GM10847 (cell line): Measurements from ENCODE around the gene KAZN.

ENCODE experiments used
- POLR2A ChIP-seq: IDR thresholded peaks from 2 replicates; pipeline ENCODE4 v1.6.1; 2011; ENCODE audit not compliant: insufficient read length; ENCODE audit errors: extremely low read depth

KAZN gene

DNA sequence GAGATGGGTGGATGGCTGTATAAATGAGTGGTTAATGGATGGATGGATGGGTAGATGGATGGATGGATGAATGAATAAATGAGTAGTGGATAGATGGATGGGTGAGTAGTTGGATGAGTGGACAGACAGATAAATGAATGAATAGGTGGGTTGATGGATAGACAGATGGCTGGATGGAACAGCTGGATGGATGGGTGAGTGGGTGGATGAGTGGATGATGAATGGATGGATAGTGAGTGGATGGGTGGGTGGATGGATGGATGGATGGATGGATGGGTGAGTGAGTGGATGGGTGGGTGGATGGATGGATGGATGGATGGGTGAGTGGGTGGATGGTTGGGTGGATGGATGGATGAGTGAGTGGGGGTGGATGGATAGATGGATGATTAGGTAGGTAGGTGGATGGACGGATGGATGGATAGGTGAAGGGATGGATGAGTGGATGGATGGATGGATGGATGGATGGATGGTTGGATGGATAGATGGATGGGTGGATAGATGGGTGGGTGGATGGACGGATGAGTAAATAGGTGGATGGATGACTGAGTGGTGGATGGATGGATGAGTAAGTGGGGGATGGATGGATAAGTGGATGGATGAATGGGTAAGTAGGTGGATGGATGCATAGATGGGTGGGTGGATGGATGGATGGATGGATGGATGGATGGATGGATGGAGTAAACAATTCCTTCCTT lies 246.6 kb downstream of the KAZN start:
- no peak for TF ChIP-seq POLR2A

DNA sequence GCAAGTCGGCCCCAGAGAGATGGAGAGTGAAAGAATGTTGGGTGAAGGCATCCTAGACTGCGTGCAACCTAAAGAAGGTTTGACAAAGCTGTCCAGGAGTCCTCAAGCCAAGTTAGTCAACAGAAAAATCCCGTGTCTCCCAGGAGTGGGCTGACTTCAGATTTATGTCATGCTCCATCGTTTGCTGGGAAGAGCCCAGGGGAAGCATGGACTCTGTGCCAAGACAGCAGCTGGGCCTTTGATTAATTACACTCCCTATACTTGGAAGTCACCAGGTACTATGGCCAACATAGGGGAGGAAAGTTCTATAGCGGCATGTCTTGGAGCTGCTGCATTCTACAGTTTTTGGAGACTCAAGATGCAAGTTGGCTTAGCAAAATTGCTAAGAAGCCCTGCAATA lies 247.4 kb downstream of the KAZN start:
- no peak for TF ChIP-seq POLR2A

DNA sequence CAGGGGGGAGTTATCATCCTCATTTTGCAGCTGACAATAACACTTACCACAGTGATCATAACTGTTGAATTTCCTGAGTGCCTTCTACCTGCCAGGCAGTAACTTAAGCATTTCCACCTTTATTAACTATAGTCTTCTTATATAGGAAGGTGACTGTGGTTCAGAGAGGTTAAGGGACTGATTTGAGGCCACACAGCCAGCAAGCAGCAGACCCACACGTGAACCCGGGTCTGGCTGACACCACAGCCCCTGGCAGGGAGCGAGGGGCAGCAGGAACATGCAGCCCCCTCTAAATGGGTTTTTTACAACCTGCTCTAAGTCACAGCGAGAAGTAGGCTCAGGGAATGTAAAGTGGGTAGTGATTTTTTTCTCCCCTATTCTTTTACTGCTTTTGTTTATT lies 248.2 kb downstream of the KAZN start:
- no peak for TF ChIP-seq POLR2A

DNA sequence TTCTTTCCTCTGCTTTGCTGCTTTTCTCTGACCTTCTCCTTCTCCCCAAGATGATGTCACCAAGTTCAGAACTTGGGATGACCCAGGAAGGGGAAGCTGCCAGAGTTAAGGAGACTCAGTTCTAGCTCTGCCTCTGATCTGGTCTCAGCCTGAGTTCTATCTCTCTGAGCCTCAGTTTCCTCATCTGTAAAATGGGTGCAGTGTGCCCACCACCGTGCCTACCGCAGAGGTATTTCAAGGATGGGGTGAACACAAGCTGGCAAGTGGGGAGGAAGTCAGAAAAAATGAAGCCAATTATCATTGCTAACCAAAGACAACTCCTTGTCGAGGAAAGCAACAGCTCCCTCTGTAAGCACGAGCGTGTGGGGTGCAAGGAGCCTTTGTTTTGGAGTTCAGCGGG lies 249.7 kb downstream of the KAZN start:
- no peak for TF ChIP-seq POLR2A

DNA sequence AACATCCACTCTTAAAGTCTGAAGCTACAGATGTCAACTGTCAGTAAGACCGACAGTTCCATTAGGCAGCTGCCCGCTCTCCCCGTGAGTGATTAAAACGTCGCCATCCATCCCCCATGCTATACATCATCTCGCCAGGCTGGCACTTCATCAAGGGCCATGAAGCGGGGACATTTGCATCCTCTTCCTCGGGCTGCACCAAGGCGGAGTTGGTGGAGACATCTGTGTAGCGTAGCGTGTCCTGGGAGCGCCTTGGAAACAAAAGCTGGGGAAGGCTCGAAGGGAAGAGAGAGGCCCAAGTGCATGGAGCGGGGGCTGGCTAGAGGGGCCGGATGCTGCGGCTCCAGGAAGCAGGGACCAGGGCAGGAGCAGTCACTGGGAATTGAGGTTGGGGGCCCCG lies 250.1 kb downstream of the KAZN start:
- TF ChIP-seq POLR2A = no peak

DNA sequence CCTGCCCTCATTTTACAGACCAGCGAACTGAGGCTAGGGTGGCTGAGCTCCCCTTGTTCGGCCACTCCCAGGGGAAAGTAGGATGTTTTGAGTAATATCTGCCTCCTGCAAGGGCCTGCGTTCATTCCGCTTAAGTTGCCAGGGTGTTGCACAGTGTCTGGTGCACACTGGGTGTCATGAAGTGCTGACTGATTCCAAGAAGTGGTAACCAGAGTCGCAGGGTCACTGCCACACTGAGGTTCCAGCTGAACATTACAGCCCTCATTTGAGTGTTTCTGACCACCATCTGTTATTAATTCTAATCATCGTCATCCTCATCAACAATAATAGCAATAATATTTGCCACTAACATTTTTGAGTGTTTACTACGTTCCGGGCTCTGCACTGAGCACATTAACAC lies 250.6 kb downstream of the KAZN start:
- no peak for TF ChIP-seq POLR2A

DNA sequence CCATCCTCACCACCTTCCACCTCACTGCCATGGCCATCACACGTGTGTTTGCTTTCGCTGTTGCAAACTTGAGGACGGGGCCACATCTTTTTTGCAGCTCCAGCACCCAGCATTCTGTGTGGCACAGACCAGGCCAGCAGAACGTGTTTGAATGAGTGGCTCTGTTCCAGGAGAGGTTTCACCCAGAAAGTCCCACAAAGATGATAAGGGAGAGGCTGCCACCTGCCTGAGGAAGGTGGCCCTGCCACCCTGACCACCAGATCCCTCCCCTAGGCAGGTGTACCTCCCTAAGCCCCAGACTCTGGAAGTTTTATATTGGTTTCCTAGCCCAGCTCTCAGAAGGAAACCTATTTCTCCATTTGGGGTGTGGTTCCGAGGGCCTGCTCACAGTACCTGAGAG lies 252.1 kb downstream of the KAZN start:
- TF ChIP-seq POLR2A = no peak

DNA sequence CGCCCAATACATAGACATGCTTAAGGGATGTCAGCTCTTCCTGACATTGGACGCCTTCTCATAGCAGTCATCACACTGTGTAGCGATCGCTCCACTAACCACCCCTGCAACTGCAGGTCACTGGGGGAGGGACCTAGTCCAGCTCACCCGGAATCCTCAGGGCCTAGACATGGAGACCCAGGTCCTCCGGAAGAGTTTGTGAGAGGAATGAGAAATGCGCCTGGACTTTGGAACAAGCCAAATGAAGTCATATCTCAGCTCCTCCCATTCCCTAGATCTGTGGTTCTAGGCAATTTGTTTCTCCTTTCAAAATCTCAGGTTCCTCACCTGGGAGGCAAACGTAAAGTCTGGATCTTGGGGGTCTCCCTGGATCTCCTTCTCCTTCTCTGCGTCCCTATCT lies 253.3 kb downstream of the KAZN start:
- TF ChIP-seq POLR2A = no peak

DNA sequence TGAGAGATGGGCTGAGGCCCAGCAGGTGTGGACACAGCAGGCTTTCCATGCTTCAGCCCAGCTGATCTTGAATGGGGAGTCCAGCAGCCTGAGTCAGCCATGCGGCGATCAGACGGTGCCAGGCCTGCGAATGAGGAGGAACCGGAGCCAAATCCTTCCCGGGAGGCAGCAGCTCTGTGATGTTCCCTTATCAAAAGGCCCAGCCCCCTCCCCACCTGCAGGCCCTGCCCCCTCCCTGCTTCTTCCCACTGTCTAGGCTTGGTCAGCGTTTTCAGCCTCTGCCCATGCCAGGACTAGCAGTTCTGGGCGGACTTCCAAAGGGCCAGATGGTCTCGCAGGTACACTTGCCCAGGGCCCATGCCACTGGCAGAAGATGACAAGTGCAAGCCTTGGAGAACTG lies 253.8 kb downstream of the KAZN start:
- TF ChIP-seq POLR2A = no peak

DNA sequence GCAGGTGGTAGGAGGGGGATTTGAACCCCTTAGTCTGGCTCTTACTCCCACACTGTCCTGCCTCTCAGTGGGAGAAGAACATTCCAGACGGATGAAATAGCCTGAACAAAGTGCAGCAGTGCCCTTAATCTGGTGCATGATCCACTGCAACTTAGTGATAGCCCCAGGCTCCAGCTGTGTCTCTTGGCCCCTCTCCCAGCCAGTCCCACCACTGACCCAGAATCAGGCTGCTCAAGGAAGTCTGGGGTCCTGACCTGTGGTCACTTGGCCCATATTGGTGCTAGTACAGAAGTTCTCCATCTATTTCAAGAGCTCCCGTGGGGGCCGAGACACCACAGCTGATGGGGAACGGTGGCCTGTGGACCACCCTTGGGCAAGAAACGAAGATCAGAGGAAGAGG lies 255.0 kb downstream of the KAZN start:
- no peak for TF ChIP-seq POLR2A

DNA sequence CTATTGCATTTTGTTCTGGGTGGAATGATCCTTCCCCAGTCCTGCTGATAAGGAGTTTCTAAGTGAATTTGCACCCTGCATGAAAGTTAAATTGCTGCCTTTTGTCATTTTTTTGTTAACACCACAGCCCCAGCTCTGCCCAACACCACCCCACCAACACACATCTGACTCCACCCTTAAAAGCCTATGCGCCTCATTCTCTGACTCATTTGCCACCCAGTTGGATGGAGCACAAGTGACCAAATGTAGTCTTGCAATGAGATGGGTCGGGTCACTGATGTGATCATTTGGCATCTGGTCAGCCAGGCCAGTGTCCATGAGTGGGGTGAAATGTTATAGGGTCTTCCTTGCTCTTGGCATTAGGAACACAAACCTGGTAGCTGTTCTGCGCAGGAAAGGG lies 256.8 kb downstream of the KAZN start:
- no peak for TF ChIP-seq POLR2A

DNA sequence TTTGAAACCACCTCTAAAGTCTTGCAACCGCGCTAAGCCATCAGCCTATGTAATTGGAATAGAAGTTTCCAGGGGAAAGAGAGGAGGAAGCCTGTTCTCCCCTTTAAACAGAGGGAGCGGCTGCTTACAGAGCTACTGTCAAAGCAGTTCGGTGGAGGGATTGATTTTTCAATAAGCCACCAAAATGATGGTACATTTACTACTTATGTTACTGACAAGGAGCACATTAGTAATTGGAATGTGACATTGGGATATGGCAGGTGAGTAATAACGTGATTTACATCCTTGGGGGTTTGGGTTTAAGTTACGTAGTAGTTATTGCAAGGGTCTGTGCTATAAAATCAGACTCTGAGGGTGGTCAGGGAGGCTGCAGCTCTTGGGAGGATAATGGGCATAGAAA lies 257.3 kb downstream of the KAZN start:
- TF ChIP-seq POLR2A = no peak

DNA sequence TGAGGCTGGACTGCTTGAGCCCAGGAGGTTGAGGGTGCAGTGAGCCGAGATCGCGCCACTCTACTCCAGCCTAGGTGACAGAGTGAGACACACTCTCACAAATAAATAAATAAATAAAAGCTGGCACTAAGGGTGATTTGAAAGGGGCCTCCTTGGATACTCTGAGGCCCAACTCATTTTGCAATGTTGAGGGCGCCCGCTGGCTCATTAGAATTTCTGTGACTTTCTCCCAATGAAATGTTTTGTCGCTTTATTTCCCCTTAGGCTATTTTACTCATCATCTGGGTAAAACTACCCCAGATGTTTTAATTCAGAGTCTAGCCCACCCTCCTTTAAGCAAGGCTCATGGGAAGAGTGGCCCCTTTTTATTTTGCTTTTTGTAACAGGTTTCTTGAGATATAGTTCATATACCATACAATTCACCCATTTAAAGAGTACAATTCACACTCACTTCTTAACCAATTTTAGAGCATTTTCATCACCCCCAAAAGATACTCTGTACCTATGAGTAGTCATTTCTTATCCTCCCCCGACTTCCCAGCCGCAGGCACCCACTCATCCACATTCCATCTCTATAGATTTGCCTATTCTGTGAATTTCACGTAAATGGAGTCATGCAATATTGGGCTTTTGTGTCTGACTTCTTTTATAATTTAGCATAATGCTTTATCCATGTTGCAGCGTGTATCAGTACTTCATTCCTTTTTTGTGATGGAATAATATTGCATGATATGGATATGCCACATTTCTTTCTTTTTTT lies 259.1 kb downstream of the KAZN start:
- no peak for TF ChIP-seq POLR2A

DNA sequence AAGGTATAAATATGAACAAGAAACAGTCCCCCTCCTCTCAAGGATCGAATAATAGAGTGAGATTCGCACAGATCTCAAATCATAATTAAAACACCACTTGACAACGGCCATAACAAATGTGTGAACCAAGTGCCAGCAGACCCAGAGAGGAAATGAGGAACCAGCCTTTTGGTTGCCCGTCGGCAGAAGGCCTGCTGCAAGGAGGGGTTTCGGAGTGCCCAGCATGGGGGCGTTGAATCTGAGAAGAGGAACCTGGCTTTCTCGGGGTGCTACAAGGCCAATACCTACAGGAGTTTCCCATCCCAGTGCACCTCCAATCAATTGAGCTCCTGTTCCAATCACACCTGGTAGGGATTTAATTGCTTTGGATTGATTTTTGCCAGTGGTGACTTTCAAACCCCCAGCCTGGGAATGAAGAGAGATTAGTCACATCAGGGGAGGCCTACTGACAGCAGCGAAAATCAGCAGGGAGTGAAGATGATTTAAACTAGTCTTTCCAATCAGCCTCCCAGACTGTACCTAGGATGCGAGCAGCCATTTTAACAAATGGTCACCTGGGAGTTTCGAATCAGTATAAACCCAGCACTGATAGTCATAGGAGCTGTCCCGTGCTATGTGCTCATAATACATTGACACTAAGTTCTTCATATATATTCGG lies 263.8 kb downstream of the KAZN start:
- TF ChIP-seq POLR2A = no peak

DNA sequence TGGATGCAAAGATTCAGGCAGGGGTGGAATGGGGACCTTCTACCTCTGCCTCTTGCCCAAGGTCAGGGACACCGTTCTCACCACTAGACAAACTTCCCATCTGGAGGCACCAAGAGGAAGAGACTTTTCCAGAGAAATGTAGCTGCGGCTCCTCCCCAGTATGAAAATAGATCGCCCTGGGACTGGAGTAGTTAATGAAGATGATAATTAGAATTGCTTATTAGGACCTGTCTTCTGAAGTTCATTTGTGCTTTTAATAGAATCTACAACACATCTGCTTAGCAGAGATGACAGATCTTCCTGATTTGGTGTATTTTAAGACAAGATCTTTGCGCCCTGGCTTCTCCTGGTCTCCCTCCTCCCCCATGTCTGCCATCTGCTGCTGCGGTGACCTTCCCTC lies 266.6 kb downstream of the KAZN start:
- no peak for TF ChIP-seq POLR2A

DNA sequence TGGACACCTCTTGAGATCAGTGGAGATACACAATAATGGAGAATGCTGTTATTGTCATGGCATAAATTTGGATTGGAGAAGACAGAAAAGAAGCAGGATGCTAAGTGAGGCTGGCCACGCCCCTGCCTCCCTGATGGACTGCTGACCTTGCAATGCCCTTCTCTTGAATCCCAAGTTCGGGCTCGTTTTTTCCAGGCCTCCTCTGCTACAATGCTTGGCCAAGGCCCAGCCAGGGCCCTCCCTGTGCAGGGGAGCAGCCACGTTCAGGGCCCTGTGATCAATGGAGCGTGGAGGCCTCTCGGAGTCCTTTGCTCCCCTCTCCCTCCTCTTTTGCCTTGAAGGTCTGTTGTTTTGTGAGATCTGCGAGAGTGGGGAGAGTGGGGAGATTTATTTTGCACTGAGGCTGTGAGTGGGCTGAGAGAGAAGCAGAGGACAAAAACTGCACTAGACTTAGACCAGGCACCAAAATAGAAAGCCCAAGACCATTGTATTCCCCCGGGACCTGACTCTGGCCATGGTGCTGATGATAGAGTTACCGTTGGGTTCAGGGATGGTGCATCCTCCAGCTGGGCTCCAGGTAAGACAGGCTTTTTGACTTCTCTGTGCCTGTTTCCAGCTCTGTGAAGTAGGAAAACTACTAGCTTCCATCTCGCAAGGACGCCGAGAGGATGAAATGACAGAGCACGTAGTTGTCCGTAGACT lies 268.6 kb downstream of the KAZN start:
- no peak for TF ChIP-seq POLR2A
